Vagina (tissue), 2 donors: ENCODE measurements around the gene CTAGE4.
"Not testable (repeated sequence)": the region's sequence is repeated elsewhere in the genome, so short reads cannot be mapped to it uniquely, and the experiment has no call there.

Experiments
- POLR2AphosphoS5 ChIP-seq, 2 donors: sonication (generic); formaldehyde crosslinking; IDR thresholded peaks; one replicate each; pipeline ENCODE4 v1.9.0; 2017; ENCODE audit warnings: antibody characterized with exemption in 2 of 2, mild to moderate bottlenecking in 2 of 2, low read depth in 1 of 2; ENCODE audit not compliant: insufficient read depth in 1 of 2
- TF ChIP-seq, protein P1 (sequence below), 3 experiments: fragments of 450-650 bp in 2 of 3; fragments of 200-600 bp in 1 of 3; sonication (generic) in 1 of 3; IDR thresholded peaks; one replicate each; pipeline ENCODE4 v1.5.1; 2017 to 2019; ENCODE audit warnings: antibody characterized with exemption in 3 of 3, mild to moderate bottlenecking in 2 of 3, moderate library complexity in 2 of 3

DNA sequence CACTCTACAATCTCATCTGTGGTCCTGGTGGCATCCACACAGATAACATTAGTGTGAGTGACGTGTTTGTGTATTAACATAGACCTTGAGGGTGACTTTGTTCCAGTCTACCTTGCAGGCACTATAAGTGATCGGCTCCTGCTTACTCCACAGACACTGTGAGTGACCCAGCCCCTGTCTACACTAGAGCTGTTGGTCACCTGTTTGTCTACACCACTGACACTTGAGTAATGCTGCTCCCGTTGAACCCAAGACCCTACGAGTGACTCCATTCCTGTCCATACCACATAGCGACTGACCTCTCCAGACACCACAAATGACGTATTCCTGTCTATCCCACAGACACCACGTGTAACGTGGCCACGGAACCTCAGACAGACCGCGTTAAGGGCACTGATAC lies 10.5 kb downstream of the CTAGE4 start:
- TF ChIP-seq, protein P1, sequence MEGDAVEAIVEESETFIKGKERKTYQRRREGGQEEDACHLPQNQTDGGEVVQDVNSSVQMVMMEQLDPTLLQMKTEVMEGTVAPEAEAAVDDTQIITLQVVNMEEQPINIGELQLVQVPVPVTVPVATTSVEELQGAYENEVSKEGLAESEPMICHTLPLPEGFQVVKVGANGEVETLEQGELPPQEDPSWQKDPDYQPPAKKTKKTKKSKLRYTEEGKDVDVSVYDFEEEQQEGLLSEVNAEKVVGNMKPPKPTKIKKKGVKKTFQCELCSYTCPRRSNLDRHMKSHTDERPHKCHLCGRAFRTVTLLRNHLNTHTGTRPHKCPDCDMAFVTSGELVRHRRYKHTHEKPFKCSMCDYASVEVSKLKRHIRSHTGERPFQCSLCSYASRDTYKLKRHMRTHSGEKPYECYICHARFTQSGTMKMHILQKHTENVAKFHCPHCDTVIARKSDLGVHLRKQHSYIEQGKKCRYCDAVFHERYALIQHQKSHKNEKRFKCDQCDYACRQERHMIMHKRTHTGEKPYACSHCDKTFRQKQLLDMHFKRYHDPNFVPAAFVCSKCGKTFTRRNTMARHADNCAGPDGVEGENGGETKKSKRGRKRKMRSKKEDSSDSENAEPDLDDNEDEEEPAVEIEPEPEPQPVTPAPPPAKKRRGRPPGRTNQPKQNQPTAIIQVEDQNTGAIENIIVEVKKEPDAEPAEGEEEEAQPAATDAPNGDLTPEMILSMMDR (IDR thresholded peaks at IDR 0.05) = not testable (repeated sequence)
- TF ChIP-seq POLR2AphosphoS5 (IDR thresholded peaks at IDR 0.05; ENCODE audit: insufficient read depth in 1 of 2, low read depth in 1 of 2) = not testable (repeated sequence)
